ENCODE data around the gene HDAC4. TPM values are rescaled to one million over a fixed set of nuclear protein-coding genes. Genes with fewer than 3 reads are reported as not detected.
A peak's percentile ranks its signal among the peaks of the same experiment; 100 is the strongest.

HDAC4 gene
- total RNA-seq, 1 donor from 2014 or later: 39.0 TPM

DNA sequence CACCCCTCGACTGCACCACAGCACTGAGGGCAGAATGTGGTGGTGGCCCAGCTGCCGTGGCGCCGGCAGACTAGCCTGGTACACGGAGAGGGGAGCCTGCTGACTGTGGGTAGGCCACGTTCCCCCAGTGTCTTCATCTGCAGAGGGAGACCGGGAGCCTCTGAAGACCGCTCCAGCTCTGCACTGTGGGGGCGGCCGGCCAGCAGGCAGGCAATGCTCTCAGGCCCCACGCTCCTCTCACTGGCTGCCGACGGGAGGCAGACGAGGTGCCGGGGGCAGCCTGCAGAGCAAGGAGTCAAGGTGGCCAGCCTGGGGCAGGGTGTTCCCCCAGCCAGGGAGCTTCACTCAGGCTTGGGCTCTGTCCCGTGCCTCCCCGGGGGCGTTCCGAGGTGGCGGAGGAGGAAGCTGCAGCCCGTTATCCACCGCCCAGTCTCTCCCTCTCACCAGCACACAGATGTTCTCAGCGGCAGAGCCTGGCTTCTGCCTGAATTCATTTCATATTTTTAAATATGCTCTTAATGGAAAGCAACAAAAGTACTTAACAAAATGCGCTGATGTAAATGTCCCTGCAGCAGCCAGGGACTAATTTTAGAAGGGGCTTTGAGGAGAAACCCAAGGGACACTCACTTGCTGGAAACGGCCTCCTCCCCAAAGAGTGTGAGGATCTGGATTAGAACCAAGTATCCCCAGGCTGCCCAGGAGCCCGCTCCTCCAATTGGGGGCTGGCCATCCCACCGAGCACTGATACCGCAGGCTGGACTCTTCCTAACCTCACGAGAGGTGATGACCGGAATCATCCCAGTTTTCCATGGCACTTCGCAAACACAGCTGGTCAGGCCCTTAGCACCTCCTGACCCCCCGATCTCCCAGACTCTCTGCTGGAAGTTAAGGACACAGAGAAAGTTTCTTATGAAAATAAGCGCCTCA, 87.8 kb downstream of the HDAC4 start:
- H3K4me3 Mint-ChIP-seq: no peak overlapping the region
- H3K9me3 Mint-ChIP-seq: peaks cover 5% of the 10 kb centered on the region
- no peak overlapping the region for H3K27ac Mint-ChIP-seq
- no peaks in the 10 kb centered on the region for H3K27me3 Mint-ChIP-seq
- peak; percentile 59 for DNase-seq (ENCODE audit: extremely low spot score, unreplicated experiment)
- TF ChIP-seq, protein P1, sequence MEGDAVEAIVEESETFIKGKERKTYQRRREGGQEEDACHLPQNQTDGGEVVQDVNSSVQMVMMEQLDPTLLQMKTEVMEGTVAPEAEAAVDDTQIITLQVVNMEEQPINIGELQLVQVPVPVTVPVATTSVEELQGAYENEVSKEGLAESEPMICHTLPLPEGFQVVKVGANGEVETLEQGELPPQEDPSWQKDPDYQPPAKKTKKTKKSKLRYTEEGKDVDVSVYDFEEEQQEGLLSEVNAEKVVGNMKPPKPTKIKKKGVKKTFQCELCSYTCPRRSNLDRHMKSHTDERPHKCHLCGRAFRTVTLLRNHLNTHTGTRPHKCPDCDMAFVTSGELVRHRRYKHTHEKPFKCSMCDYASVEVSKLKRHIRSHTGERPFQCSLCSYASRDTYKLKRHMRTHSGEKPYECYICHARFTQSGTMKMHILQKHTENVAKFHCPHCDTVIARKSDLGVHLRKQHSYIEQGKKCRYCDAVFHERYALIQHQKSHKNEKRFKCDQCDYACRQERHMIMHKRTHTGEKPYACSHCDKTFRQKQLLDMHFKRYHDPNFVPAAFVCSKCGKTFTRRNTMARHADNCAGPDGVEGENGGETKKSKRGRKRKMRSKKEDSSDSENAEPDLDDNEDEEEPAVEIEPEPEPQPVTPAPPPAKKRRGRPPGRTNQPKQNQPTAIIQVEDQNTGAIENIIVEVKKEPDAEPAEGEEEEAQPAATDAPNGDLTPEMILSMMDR (conservative IDR thresholded peaks at IDR 0.05): no peak
- H3K4me1 Mint-ChIP-seq (ENCODE audit: unreplicated experiment): peaks cover 56% of the 10 kb centered on the region
- peaks cover 25% of the 10 kb centered on the region for H3K36me3 Mint-ChIP-seq

DNA sequence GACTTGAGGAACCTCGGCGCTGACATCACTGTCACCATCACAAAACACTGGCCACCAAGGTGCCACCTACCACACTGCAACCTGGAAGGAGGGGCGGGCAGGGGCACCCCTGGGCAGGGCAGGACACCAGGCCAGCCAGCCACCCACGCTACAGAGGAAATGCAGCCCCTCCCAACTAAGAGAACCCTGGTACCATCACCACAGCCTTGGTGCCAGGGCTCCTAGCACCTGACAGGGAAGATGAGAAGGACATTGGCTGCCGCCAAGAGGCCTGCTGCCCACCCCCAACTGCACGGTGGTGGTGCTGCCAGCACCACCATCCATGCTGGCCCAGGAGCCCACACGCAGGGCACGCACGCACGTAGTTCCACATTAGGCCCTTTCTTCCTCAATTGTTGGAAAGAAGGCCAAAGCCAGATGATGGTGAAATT, 88.7 kb downstream of the HDAC4 start:
- DNase-seq (ENCODE audit: extremely low spot score, unreplicated experiment): peak; percentile 49

GRCh38 chr2:239311132-239312040, 89.4 kb downstream of the HDAC4 start:
- H3K36me3 Mint-ChIP-seq: peaks cover 20% of the 10 kb centered on the region
- peak; percentile 44 for DNase-seq (ENCODE audit: extremely low spot score, unreplicated experiment)
- no peaks in the 10 kb centered on the region for H3K27me3 Mint-ChIP-seq
- no peak overlapping the region for H3K4me3 Mint-ChIP-seq
- TF ChIP-seq, protein P1 (conservative IDR thresholded peaks at IDR 0.05): no peak
- no peak overlapping the region for H3K27ac Mint-ChIP-seq
- H3K9me3 Mint-ChIP-seq: peaks cover 5% of the 10 kb centered on the region
- H3K4me1 Mint-ChIP-seq (ENCODE audit: unreplicated experiment): peaks cover 50% of the 10 kb centered on the region

More for the DNA sequence above, 88.7 kb downstream of the HDAC4 start:
- TF ChIP-seq, protein P1 (conservative IDR thresholded peaks at IDR 0.05): no peak
- H3K27ac Mint-ChIP-seq: no peak overlapping the region
- H3K36me3 Mint-ChIP-seq: peaks cover 21% of the 10 kb centered on the region
- no peak overlapping the region for H3K4me3 Mint-ChIP-seq
- peaks cover 5% of the 10 kb centered on the region for H3K9me3 Mint-ChIP-seq
- H3K4me1 Mint-ChIP-seq (ENCODE audit: unreplicated experiment): peaks cover 57% of the 10 kb centered on the region
- no peaks in the 10 kb centered on the region for H3K27me3 Mint-ChIP-seq

- peaks cover 56% of the 10 kb centered on the region for H3K4me1 Mint-ChIP-seq (ENCODE audit: unreplicated experiment)
- H3K4me3 Mint-ChIP-seq: no peak overlapping the region
- peaks cover 5% of the 10 kb centered on the region for H3K9me3 Mint-ChIP-seq
- TF ChIP-seq, protein P1 (conservative IDR thresholded peaks at IDR 0.05): no peak
- H3K27ac Mint-ChIP-seq: no peak overlapping the region
- peaks cover 15% of the 10 kb centered on the region for H3K36me3 Mint-ChIP-seq
- no peaks in the 10 kb centered on the region for H3K27me3 Mint-ChIP-seq
- peak; percentile 44 for DNase-seq (ENCODE audit: extremely low spot score, unreplicated experiment)
Measured at GRCh38 chr2:239310401-239311061, 90.3 kb downstream of the HDAC4 start.

All from type B pancreatic cell (in vitro differentiated cells).